Colonic mucosa (tissue), 4 donors: Measurements from ENCODE around the gene HERC4. TPM values are rescaled to one million over a fixed set of nuclear protein-coding genes. Genes with fewer than 3 reads are reported as not detected.
"Not testable (repeated sequence)": the region's sequence is repeated elsewhere in the genome, so short reads cannot be mapped to it uniquely, and the experiment has no call there.

Experiments used
- DNase-seq: peaks from one replicate; pipeline ENCODE4 v3.0.0-alpha.2; 2020
- H3K27ac ChIP-seq: fragments of 200-600 bp; one replicate; pipeline ENCODE4 v1.8.0; 2021
- H3K27me3 ChIP-seq: fragments of 200-600 bp; one replicate; pipeline ENCODE4 v1.8.0; 2021
- H3K36me3 ChIP-seq: fragments of 200-600 bp; one replicate; pipeline ENCODE4 v1.8.0; 2021
- H3K4me1 ChIP-seq: fragments of 200-600 bp; one replicate; pipeline ENCODE4 v1.8.0; 2021; ENCODE audit warnings: mild to moderate bottlenecking
- H3K4me3 ChIP-seq: fragments of 200-600 bp; one replicate; pipeline ENCODE4 v1.8.0; 2021
- H3K9ac ChIP-seq, 2 donors: one replicate each; pipeline ENCODE4 v1.7.0; 2013; ENCODE audit warnings: control low read depth in 2 of 2, low read depth in 2 of 2, low read length in 2 of 2
- H3K9me3 ChIP-seq: fragments of 200-600 bp; one replicate; pipeline ENCODE4 v1.8.0; 2021
- CTCF ChIP-seq: fragments of 200-600 bp; IDR thresholded peaks from one replicate; pipeline ENCODE4 v1.8.0; 2022; ENCODE audit warnings: antibody characterized with exemption, mild to moderate bottlenecking
- intact Hi-C: fragments of 100-400 bp; cut with DNase I; formaldehyde crosslinking; loops from one replicate; pipeline ENCODE4 v1.14.1; 2022
- total RNA-seq, 2 donors: library from RNA; stranded (reverse); fragmentation: NEBNext Ultra II Directional in 1 of 2; extraction: Animal tissue kit (Norgen Biotek cat#: 25700) in 1 of 2; gene quantifications; one replicate each; pipeline ENCODE4 v1.2.1, GENCODE V29; 2021
- donor health status: healthy.
- donor health status: DM: no; HTN: no; CAD: no.
- donor health status: DM: no; HTN: no; CAD: no.

Gene HERC4
- total RNA-seq, 2 donors from 2014 or later: 35.3 to 51.5 TPM

- Histone ChIP-seq H3K9me3 (no peaks in the 10 kb centered on the region), H3K4me3 (no peak overlapping the region), H3K27ac (no peak overlapping the region), H3K9ac (no peak overlapping the region), H3K36me3 (no peaks in the 10 kb centered on the region), H3K4me1 (no peaks in the 10 kb centered on the region), H3K27me3 (no peaks in the 10 kb centered on the region)
- intact Hi-C loops: no loop called here
- no peak for DNase-seq
- no peak for TF ChIP-seq CTCF
These were observed 105.2 kb downstream of the HERC4 start for GRCh38 chr10:67969875-67970274.

DNA sequence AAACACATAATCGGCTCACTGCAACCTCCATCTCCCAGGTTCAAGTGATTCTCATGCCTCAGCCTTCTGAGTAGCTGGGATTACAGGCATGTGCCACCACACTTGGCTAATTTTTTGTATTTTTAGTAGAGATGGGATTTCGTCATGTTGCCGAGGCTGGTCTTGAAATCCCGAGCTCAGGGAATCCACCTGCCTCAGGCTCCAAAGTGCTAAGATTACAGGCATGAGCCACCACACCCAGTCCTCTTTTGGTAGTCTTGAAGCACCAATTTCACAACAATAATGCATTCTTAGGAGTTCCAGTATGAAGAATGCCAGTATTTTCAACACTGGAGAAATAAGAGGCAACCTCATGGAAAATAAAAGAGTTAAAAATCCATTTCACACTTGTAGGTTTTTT lies 109.0 kb downstream of the HERC4 start:
- H3K27ac ChIP-seq, intact Hi-C loops, H3K36me3 ChIP-seq, H3K9ac ChIP-seq, H3K9me3 ChIP-seq, DNase-seq, H3K4me3 ChIP-seq, H3K4me1 ChIP-seq, H3K27me3 ChIP-seq: not testable (repeated sequence)

GRCh38 chr10:67965456-67965855 lies 109.6 kb downstream of the HERC4 start:
- Histone ChIP-seq H3K9me3 (no peaks in the 10 kb centered on the region), H3K27ac (no peak overlapping the region), H3K36me3 (no peaks in the 10 kb centered on the region), H3K27me3 (no peaks in the 10 kb centered on the region), H3K4me3 (no peak overlapping the region), H3K9ac (no peak overlapping the region), H3K4me1 (no peaks in the 10 kb centered on the region)
- DNase-seq: no peak
- no peak for TF ChIP-seq CTCF
- intact Hi-C loops: no loop called here

DNA sequence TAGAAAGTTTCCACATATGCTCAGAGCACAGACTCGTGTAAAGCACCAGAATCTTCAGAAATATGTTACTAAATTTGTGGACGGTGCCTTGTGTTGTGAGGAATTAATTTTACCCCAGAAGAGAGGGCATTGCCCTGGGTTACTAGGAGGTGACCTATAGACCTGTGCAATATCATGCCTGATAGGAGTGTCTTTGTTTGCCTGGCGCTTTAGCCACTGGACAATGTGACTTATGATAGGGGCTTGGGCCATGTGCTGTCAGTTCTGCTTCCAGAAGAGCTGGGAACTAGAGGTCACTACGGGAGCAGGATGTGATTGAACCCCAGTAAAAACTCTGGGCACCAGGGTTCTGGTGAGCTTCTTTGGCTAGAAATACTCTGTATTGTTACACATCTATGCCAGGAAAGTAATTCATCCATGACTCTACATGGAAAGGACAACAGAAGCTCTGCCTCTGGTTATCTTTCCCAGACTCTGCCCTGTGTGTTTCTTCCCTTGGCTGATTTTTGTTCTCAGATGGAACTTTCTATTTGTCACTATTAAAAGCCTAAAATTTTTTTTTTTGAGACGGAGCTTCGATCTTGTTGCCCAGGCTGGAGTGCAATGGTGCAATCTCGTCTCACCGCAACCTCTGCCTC lies 115.1 kb downstream of the HERC4 start:
- Histone ChIP-seq H3K27ac (no peak overlapping the region), H3K9ac (no peak overlapping the region), H3K36me3 (no peaks in the 10 kb centered on the region), H3K9me3 (no peaks in the 10 kb centered on the region), H3K27me3 (no peaks in the 10 kb centered on the region), H3K4me3 (no peak overlapping the region), H3K4me1 (no peaks in the 10 kb centered on the region)
- no peak for DNase-seq
- TF ChIP-seq CTCF: no peak
- intact Hi-C loops: no loop called here

- Histone ChIP-seq H3K9me3 (no peaks in the 10 kb centered on the region), H3K27ac (no peak overlapping the region), H3K4me3 (no peak overlapping the region), H3K9ac (no peak overlapping the region), H3K4me1 (no peaks in the 10 kb centered on the region), H3K36me3 (no peaks in the 10 kb centered on the region), H3K27me3 (no peaks in the 10 kb centered on the region)
- no peak for TF ChIP-seq CTCF
- DNase-seq: no peak
- intact Hi-C loops: no loop called here
These were observed 119.5 kb downstream of the HERC4 start for GRCh38 chr10:67955614-67956013.

- H3K36me3 ChIP-seq: no peaks in the 10 kb centered on the region
- H3K4me3 ChIP-seq: no peak overlapping the region
These were observed 131.2 kb downstream of the HERC4 start for GRCh38 chr10:67943917-67944316.

More at GRCh38 chr10:67943917-67944316, 131.2 kb downstream of the HERC4 start:
- no peak for DNase-seq
- intact Hi-C loops: no loop called here
- TF ChIP-seq CTCF: no peak
- no peaks in the 10 kb centered on the region for H3K9me3 ChIP-seq
- no peak overlapping the region for H3K9ac ChIP-seq
- no peaks in the 10 kb centered on the region for H3K4me1 ChIP-seq
- H3K27ac ChIP-seq: no peak overlapping the region
- no peaks in the 10 kb centered on the region for H3K27me3 ChIP-seq
